HEK293 (cell line): Measurements from ENCODE around the gene CASP12.

ENCODE experiments used
- SP7 ChIP-seq: fragments of 450-650 bp; formaldehyde crosslinking; IDR thresholded peaks from 2 replicates; pipeline ENCODE4 v1.5.1; 2016; ENCODE audit warnings: missing biosample characterization, missing genetic modification characterization
- TCF7L2 ChIP-seq: IDR thresholded peaks from 2 replicates; pipeline ENCODE4 v1.6.1; 2011; ENCODE audit warnings: low read depth, mild to moderate bottlenecking, inconsistent platforms, low read length, moderate library complexity, borderline replicate concordance
- ZNF24 ChIP-seq: fragments of 450-650 bp; formaldehyde crosslinking; IDR thresholded peaks from 2 replicates; pipeline ENCODE4 v1.5.1; 2016; ENCODE audit warnings: missing biosample characterization, missing genetic modification characterization
- ZNF704 ChIP-seq: fragments of 450-650 bp; formaldehyde crosslinking; IDR thresholded peaks from 2 replicates; pipeline ENCODE4 v1.5.1; 2016; ENCODE audit warnings: missing biosample characterization, missing genetic modification characterization
- TF ChIP-seq, protein P1 (sequence below): fragments of 450-650 bp; formaldehyde crosslinking; IDR thresholded peaks from 2 replicates; pipeline ENCODE4 v1.5.1; 2016; ENCODE audit warnings: missing biosample characterization, missing genetic modification characterization

DNA sequence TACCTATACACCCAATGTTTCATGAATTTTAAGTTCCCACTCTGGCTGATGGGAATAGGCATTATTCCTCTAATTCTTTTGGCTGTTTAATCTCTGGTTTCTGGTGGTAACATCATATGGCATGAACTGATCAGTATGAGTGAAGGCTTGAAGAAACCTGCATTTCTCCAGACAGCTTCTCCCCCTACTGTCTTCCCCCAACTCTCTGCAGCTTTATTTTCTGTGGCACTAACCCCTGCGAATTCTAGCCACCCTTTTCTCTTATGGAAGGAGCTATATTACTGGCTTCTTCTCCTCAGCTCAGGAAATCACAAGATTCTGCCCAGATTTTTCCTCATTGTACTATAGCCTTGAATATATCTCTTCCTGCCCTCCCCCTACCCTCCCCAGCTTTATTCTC is 57.1 kb downstream of the CASP12 start:
- TF ChIP-seq ZNF24 (tag by site-specific recombination) = no peak
- no peak for TF ChIP-seq ZNF704
- TF ChIP-seq, protein P1, sequence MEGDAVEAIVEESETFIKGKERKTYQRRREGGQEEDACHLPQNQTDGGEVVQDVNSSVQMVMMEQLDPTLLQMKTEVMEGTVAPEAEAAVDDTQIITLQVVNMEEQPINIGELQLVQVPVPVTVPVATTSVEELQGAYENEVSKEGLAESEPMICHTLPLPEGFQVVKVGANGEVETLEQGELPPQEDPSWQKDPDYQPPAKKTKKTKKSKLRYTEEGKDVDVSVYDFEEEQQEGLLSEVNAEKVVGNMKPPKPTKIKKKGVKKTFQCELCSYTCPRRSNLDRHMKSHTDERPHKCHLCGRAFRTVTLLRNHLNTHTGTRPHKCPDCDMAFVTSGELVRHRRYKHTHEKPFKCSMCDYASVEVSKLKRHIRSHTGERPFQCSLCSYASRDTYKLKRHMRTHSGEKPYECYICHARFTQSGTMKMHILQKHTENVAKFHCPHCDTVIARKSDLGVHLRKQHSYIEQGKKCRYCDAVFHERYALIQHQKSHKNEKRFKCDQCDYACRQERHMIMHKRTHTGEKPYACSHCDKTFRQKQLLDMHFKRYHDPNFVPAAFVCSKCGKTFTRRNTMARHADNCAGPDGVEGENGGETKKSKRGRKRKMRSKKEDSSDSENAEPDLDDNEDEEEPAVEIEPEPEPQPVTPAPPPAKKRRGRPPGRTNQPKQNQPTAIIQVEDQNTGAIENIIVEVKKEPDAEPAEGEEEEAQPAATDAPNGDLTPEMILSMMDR (tag by site-specific recombination) = no peak
- no peak for TF ChIP-seq SP7 (tag by site-specific recombination)
- TF ChIP-seq TCF7L2 = no peak
